ENCODE measurements around the gene PRSS3.
"Not testable (repeated sequence)": the region's sequence is repeated elsewhere in the genome, so short reads cannot be mapped to it uniquely, and the experiment has no call there.

The PRSS3 gene

DNA sequence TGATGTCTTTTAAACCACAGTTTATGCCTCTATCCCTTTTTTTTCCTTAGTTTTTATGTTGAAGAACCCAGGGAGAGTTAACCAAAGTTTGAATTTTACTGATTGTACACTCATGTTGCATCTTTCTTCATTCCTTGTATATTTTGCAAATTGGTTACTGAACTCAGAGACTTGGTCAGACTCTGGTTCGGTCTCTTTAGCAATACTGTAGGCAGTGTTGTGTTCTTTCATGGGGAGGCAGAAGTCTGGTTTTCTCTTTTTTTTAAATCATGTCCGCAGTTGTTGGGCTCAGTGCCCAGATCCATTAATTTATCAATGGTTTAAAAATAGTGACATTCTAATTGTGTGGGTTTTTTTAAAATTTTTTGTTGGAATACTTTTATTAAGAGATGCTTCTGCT, 45.0 kb downstream of the PRSS3 start:
- Mint-ChIP-seq H3K27ac (peak overlapping the region; percentile 62 to 79), H3K4me1 (ENCODE audit: low read depth in 2 of 2) (peaks cover 30 to 60% of the 10 kb centered on the region in 2 donors), H3K4me3 (no peak overlapping the region), H3K27me3 (no peaks in the 10 kb centered on the region), H3K36me3 (ENCODE audit: insufficient read depth) (peaks cover 4% of the 10 kb centered on the region), H3K9me3 (no peaks in the 10 kb centered on the region)
- DNase-seq (no peak), ATAC-seq (replicated peaks) (no peak)

DNA sequence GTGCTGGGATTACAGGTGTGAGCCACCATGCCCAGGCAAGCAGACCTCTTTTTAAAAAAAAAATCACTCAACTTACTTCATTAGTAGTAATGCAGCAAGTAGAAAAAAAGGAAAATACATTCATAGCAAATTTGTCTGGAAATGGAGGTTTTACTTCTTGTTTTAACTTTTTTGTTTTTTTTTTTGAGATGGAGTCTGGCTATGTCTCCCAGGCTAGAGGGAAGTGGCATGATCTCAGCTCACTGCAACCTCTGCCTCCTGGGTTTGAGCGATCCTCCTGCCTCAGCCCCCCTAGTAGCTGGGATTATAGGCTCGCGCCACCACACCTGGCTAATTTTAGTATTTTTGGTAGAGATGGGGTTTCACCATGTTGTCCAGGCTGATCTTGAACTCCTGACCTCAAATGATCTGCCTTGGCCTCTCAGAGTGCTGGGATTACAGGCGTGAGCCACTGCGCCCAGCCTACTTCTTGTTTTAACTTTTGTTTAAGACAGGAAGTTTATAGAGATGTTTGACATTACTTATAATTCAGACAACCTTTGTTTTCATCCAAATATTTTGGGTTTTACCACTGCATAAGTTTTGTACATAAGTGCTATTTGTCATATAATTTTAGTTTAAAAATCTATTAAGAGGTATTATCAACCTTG, 48.1 kb downstream of the PRSS3 start:
- Mint-ChIP-seq H3K27ac (peak overlapping the region; percentile 44 to 83), H3K9me3 (no peaks in the 10 kb centered on the region), H3K4me1 (ENCODE audit: low read depth in 2 of 2) (peaks cover 27 to 62% of the 10 kb centered on the region in 2 donors), H3K36me3 (ENCODE audit: insufficient read depth) (peaks cover 4% of the 10 kb centered on the region), H3K4me3 (no peak overlapping the region), H3K27me3 (no peaks in the 10 kb centered on the region)
- ATAC-seq (replicated peaks) (no peak), DNase-seq (no peak)

DNA sequence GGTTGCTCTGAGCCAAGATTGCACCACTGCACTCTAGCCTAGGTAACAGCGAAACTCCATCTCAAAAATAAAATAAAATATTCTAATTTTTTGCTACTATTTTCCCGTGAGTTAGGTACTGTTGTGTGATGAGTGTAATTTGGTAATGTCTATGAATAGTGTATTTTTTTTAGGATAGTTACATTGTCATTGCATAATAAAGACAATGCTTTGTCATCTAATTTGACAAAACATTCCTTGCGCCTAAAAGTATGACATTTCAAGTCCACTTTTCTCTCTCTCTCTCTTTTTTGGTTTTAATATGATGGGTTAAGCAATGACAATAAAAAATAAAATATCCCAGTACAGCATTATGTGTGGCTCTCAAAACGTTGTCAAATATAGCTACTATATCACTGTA, 50.9 kb downstream of the PRSS3 start:
- H3K4me1 Mint-ChIP-seq (ENCODE audit: low read depth in 2 of 2): peaks cover 24 to 55% of the 10 kb centered on the region in 2 donors
- H3K27ac Mint-ChIP-seq: no peak overlapping the region
- no peak overlapping the region for H3K4me3 Mint-ChIP-seq
- H3K36me3 Mint-ChIP-seq (ENCODE audit: insufficient read depth): peaks cover 4% of the 10 kb centered on the region
- DNase-seq (no peak), ATAC-seq (replicated peaks) (no peak)
- no peaks in the 10 kb centered on the region for H3K27me3 Mint-ChIP-seq
- no peaks in the 10 kb centered on the region for H3K9me3 Mint-ChIP-seq

DNA sequence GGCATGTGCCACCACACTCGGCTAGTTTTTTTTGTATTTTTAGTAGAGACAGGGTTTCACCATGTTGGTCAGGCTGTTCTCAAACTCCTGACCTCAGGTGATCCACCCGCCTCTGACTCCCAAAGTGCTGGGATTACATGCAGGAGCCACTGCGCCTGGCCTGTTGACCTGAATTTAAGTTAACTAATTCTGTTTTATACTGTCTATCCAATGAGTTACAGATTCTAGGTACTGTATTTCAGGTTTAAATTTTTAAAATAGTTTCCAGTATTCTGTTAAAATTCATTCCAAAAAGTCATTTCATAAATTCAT, 52.5 kb downstream of the PRSS3 start:
- not testable (repeated sequence) for H3K36me3 Mint-ChIP-seq (ENCODE audit: insufficient read depth); H3K9me3 Mint-ChIP-seq; DNase-seq; H3K4me3 Mint-ChIP-seq; H3K27me3 Mint-ChIP-seq; ATAC-seq (replicated peaks)
- H3K4me1 Mint-ChIP-seq (ENCODE audit: low read depth in 2 of 2): peaks cover 14 to 42% of the 10 kb centered on the region in 2 donors
- H3K27ac Mint-ChIP-seq: peak overlapping the region; percentile 11 to 90

Data from effector memory CD8-positive, alpha-beta T cell (primary cell).